HG02798 (cell line): ENCODE data around the gene NPTXR.
"Not testable (repeated sequence)": the region's sequence is repeated elsewhere in the genome, so short reads cannot be mapped to it uniquely, and the experiment has no call there.

ENCODE experiments used
- ATAC-seq: cut with Tn5 transposase; IDR thresholded peaks from one replicate; pipeline ENCODE4 v1.9.1; 2021; ENCODE audit warnings: mild to moderate bottlenecking; ENCODE audit not compliant: unreplicated experiment, poor library complexity

Gene NPTXR

DNA sequence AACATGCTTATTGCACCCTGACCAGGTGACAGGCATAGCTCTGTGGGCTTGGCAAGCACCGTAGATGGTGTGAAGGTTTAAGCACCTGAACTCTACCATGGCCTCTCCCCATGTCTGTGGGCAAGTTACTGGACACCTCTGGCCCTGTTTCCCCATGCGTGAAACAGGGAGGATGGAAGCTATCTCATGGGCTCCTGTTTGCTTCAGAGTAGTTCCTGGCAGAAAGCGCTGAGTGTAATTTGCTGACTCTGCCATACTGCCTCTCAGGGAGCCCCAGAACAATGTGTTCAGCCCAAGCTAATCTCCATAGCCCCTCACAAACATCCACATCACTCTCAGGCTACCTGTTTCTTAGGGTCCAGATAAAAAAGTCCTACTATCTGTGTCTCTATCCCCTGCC, 25.8 kb upstream of the NPTXR start:
- no peak for ATAC-seq

DNA sequence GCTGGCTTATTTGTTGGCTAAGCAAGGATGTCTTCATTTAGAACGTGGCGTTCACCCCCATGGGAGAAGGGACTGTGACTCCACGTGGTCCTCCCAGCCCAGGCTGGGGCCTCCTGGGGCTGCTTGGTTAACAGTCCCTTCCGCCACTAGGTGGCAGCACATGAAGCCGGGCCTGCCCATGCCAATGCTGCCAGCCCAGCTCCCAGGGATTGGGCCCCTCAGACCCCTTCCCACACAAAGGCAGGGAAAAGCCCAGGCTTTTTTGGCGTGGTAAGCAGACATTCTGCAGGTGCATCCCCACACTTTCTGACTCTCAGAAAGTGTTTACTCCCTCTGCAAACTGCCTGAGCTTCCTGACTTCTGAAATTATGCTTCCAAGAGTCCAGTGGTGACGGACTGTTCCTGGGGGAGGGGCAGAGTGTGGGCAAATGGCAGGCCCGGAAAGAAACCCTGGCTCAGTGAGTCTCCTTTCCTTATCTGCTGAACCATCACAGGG, 25.1 kb upstream of the NPTXR start:
- no peak for ATAC-seq

DNA sequence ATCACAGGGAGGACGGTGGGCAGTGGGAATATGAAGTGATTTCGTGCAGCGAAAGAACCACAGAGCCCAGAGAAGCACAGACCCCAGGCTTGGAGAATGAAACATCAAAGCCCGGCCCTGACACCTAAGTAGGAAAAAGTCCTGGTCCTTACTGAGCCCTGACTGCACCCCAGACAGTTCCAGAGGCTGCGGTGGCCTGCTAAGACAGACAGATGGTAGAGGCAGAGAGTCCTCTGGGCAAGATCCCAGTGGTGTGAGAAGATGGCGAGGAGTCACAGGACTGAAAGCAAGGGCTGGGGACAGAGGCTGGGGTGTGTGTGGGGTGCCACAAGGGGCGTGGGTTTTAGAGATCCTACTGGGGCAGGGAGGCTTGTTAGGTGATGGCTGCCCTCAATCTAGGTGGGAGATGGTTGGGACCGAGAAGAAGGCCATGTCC, 24.5 kb upstream of the NPTXR start:
- no peak for ATAC-seq

DNA sequence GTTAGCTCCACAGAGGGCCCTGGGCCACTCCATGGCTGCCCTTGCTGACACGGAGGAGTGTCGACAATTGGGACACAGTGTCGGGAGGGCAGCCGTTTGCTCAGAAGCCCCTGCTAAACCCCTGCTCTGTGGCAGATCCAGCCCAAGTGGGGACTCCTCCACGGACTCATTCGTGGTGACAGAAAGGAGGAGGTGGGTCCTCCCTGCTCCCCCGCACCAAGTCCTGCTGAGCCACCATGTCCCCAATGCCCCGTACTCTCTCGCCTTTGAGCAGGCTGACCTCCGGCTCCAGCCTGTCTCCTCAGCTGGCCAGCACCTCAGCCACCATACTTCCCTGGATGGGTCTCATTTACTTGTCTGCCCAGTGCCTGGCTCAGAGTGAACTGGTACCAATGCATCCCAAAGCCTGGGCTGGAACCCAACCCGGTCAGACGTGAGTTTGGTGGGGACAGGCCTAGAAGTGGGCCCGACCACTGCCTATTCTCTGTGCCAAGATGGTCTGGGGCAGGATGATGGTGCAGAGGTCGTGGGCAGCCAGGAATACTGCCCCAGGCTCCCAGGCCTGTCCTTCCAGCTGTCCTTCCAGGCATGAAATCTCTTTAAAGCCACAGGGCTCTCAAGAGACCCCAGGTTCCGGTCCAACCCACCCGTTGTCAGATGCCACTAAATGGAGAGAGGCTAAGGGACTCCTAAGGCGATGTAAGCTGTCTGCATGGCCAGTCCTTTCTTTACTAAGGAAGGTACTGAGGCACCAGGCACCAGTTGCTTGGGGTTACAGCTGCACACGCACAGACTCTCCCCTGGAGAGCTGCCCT, 23.9 kb upstream of the NPTXR start:
- no peak for ATAC-seq

DNA sequence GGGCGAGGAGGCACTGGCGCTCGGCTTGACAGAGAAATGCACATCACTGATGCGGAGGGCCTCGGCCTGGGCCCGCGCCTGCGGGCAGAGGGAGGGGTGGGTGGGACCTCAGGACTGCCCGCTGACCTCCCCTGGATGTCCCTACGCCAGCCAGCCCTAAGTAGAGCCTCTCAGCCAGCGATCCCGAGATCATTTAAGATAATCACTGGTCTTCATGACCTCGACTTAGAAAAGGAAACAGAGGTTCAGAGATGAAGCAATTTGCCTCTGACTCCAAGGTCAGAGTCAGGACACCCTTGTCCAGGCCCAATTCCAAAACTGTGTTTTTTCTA, 23.3 kb upstream of the NPTXR start:
- no peak for ATAC-seq

DNA sequence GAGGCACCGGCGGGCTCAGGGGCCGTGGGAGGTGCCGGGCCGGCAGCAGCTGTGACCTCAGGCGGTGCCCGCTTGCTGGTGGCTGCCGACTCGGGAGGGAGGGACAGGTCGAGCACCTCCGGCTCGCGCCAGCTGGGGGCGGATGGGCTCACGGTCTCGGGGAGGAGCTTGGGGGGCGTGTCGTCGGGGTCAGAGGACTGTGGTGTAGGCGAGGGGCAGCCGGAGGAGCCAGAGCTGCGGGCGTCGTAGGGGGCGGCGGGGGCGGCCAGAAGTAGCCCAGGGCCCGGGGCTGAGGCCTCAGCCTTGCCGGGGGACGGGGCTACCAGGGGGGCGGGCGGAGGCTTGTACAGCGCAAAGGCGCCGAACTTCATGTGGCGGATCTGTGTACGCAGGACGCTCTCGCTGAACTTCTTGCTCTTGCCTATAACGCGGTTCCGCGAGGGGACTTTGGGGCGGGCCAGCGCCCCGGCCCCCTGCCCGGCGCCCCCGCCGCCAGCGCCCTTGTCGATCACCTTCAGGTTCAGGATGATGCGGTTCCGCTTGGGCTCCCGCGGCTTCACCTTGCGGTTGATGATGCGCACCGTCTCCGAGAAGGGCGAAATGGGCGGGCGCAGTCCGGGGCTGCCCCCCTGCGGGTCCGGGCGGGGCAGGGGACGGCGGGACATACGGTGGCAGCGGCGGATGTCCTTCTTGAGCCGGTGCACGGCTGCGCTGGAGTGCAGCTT, 22.7 kb upstream of the NPTXR start:
- no peak for ATAC-seq

DNA sequence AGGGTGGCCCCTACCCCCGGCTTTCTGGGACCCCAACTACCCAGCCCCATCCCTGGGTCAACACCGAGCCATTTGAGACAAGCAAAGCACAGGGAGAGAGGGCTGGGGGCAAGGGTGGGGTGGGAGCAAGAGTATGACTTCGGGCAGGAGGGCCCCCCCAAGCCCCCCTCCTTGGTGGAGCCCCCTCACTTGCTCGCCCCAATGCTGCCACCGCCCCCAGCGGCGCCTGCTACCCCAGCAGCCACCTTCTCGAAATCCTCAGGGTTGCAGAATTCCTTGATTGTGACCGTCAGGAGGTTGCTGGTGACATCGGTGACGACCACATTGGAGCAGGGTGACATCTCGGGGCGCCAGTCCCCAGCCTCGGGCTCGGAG, 22.2 kb upstream of the NPTXR start:
- no peak for ATAC-seq

DNA sequence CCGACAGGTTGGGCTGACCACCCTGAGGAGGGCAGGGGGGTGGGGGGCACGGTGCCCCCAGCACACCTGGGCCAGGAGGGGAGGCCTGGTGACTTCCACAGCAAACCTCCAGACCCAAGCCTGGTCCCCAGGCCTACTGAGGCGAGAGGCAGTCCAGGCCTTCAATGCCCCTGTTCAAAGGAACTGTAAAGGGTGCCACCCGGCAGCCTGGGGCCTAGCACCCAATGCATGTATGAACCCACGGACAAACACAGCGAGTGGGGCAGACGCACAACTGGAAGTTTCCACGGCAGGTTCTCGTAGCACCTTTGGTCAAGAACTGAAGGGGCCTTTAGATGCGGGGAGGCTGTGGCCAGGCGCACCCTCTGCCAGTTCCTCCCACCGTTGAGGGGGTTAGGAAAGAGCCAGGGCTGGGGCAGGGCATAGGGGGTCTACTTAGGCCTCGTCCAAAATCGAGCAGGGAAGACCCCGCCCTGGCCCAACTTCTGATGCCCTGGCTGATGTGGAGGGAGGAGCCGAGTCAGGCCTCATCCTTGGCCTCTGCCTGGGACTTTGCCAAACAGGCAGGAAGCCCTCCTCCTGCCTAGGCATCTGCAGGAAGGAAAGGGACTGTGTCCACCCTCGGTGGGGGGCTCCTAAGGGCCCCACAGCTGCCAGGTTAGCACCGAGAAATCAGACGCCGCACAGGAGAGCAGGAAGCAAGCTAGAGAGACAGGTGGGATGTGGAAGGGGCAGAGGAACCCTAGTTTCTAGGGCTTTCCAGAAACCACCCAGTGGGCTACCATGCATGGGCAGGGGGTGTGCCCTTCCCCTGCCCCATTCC, 21.6 kb upstream of the NPTXR start:
- ATAC-seq = no peak

DNA sequence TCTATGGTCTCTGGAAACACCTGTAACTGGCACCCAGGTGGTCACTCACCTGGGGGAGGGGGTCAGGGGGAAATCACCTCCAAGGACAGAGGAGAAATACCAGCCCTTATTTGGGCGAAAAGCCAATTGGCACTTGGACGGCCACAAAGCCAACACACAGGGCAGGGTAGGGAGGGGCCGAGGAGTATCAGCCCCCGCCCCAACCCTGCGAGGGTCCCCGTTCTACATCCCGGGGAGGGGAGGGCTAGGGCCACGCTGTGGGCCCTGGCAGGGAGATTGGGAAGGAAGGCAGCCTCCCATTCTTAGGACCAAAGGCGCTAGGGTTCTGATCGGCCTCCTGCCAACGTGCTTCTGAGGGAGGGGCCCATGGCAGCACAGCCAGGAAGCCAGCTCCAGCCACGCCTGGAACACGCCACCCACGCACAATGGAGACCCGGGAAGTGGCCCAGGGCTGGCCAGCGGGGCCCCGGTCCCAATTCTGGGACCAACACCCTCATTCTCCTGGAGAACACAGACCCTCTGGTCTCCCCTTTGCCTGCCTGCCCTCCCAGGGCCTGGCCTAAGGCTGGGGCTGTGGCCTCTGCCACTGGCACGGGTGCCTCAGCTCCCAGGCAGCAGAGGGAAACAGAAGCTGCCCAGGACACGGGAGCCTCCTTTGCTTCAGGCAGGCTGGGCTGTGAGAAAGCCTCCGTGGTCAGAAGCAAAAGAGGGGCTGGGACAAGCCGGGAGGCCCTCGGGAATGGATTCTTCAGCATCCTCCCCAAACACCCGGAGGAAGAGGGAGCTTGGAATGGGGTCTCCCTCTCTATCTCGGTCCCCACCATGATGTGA, 20.7 kb upstream of the NPTXR start:
- ATAC-seq = no peak

DNA sequence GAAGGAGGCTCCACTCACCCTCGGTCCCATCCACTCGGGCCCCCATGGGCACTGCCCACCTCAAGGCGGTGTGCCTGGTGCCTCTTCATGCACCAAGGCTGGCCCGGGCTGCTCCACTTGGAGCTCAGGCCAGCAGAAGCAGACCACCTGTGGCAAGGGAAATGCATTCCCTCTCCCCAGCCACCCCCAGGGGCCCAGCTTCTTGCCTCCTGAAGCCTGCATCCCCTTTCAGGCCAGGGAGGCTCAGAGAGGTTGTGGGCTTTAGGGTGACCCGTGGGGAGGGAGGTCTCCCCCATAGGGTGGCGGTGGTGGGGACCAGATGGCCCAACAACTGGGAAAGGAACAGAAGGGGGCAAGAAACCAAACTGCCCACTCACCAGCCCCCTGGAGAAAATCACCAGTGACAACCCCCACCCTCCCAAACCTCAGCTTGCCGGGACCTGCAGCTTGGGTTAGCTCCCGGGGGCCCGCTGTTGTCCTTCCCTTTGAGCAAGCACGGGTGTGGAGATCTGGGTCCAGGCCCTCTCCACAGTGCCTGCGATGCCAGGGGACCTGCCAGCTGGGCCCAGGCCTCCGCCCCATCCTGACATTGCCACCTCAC, 19.8 kb upstream of the NPTXR start:
- ATAC-seq = no peak

DNA sequence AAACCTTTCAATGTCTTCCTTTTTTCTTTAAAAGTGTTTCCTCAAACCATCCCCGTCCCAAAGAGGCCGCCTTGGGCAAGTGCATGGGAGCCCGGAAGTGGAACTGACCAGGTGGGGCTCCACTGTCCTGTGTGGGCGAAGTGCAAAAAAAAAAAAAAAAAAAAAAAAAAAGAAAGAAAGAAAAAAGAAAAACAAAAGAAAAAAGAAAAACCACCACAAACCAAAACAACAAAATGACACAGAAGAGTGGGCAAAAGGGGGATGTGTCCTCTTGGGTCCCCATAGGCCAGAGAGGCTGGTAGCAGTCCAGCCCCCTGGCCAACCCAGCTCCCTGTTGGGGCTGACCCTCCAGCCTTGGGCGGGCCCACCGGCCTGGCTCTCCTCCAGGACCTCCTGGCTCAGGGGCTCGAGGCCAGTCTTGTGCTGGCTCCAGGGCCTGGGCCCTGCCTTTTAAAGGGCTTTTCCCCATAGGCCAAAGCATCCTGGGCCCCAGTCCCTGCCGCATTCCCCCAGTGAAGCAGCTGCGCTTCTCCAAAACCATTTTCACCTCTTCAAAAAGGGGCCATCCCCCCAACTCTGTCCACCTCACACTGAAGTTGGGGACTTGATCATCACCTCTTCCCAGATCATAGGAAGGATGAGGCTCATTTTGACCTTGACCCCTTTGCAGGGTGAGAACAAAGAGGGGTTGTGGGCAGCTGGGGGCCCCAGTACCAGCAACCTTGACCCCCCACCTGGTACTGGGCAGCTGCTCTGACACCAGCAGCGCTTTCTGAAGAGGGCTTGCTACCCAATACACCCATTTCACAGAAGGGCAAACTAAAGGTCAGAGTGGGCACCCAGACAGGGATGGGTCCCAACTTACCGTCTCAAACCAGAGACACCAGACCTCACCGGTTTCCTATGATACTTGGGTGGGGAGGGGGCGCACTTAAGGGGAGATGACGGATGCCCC, 18.8 kb upstream of the NPTXR start:
- ATAC-seq = no peak

DNA sequence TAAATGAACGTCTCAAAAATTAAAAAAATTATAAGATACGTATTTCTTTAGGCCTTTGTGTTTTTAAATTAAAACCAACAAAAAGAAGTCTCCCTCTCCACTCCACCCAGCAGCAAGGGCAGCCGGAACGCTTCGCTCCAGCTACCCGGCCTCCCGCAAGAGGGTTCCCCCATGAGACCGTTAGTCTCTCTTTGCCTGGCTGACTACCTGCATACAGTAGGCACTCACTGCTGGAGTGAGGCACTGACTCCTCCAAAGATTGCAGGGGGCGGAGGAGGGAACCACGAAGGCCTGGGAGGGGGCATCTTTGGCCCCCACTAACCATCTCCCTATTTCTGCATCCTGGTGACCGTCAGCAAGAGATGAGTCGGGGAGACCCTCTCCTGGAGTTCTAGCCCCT, 18.1 kb upstream of the NPTXR start:
- ATAC-seq = no peak

DNA sequence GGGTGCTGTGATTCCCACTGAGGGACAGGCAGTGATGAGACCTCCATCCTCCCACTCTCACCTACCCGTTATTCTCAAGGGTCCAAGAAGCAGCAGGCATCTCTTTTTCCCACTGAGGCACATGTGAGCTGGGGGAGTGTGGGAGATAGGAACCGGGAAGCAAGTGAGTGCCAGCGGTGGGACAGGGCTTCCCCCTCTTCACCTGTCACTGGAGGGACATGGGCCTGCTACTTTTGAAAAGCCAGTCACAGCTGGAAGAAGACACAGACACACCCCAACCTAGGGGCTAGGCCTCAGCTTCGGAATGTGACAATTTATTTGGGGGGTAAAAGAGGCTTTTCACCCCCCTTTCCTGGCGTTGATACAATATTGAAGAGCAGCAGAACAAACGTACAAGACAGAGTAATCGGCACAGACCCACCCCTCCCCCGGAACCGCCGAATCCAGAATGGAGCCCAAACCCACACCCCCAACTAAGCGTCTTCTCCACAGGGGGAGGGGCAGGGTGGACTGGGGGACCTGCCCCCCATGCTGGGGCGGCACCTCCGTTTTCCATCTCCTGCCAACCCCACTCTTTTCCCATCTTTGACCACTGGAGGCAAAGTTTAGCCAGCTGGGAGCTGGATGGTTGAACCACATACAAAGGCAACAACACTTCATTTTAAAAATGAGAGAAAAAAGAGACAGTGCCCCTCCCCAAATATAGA, 17.5 kb upstream of the NPTXR start:
- no peak for ATAC-seq

DNA sequence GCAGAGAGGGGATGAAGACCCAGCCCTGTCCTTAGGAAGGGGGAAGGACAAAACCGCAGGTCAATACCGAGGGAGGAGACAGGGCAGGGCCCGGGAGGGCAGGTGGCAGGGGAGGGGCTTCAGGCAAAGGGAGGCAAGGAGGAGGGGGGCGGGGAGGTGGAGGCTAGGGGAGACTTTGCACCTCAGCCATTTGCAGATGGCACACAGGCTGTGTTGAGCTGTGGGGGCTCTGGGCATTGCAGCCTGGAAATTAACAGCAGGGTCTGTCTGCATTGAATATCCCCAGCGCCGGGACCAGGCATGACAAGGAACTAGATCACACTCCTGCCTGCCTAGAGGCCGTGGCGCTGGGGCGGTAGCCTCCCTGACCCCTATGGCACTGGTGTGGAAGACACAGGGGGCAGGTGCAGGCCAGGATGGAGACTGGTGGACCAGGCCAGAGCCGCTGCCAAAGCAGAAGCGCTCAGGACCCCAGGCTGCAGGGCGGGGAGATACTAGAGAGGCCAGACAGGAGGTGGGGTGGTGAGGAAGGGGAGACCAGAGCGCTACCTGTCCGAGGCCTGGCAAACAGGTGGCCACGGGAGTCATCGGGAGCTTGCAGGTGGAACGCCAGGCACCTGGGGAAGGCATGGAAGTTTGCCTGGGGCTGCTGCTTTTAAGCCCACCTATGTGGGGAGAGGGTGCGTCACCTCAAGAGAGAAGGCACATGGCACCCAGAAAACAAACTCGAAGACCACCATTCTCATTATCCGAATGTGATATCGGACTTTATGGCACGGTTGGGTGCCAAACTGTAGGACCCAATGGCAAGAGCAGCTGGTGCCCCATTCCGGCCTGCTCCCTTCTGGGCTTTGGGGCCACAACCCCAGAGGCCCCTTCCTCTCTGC, 16.7 kb upstream of the NPTXR start:
- no peak for ATAC-seq

DNA sequence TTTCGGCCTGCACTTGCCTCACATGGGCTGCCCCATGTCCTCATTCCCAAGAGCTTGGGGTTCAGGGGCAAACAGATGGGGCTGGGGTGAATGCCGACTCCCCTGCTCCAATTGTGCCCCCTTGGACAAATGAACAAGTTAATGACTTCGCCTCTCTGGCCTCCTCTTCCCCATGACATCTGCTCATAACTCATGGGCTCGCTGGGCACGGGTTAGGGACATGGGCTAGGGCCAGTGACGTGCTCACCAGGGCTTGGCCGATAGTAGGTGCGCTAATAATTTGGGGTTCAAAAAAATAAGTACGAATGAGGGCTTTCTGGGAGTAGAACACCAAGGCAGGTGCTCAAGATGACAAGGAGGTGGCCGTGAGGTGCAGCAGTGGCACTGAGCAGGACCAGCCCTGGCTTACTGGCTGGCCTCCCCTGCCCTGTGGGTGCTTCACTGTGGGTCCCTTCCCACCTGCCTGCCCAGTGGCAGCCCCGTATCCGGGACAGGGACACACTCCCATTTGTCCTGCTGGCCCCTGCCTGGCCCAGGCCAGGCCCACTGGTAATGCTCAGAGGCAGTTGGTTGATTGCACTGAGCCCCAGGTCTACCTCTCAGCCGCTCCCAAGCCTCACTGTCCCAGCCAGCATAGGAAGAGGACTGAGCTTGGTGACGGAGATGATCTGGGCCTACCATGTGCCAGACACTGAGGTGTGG, 15.9 kb upstream of the NPTXR start:
- ATAC-seq = no peak

DNA sequence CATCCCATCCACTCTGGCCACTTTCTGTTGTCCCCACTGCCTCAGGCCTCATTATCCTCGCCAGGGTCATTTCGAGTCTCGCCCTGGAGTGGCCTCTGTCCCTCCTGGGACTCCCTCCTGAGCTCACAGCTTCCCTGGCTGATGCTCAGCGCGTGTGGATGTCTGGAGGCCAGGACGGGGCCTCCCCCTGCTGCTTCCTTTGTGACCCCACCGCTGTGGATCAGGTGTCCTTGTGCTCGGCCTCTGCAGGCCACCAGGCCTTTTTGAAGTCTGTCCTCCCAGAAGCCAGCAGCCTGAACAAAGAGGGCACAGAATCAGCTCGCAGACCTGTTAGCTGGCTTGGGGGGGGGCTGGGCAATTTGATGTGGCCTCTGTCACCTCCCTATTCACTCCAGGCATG, 14.7 kb upstream of the NPTXR start:
- no peak for ATAC-seq

DNA sequence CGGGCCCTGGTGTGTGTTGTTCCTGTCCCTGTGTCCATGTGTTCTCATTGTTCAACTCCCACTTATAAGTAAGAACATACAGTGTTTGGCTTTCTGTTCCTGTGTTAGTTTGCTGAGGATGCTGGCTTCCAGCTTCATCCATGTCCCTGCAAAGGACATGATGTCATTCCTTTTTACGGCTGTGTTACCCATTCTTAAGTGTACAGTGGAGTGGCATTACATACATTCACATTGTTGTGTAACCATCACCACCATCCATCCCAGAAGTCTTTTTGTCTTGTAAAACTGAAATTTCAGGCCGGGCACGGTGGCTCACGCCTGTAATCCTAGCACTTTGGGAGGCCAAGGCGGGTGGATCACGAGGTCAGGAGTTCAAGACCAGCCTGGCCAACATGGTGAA, 10.6 kb upstream of the NPTXR start:
- ATAC-seq = not testable (repeated sequence)
